ENCODE measurements around the gene EPHA2.

The EPHA2 gene

DNA sequence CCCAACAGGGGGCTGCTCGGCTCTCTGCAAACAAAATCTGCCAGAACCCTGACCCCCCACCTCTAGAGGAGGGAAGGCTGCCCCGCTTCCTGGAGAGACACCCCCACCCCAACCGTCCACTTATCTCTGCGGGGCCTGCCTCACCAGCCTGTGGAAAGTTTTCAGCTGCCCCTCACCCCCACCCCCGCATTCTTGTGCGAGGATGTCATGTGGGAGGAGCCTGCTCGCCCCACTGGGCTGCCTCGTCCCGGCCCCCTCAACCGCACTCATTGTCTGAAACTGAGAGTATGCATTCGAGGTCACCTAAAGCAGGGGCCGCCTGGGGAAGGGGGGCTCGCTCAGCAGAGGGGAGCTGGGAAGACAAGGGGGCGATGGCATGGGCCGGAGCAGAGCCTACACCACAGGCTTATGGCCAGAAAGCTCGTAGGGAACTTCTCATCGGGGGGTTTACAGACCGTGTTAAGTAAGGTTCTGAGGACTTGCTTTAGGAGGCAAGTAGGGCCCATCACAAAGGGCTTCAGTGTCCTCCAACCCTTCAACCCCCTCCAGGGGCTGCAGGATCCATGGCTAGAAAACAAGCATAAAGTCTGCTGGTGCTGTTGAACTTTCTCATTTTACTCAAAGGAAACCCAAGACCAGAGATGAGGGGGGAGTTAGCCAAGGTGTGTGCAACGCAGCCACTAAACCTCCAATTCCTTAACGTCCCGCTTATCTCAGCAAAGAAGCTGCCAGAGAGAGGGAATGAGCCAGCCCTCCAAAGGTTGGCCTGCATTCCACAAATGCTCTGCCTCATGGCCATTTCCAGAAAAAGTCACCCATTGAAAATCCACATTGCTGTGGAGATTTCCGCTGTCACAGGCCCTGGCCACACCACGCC is 9.4 kb downstream of the EPHA2 start:
- peak overlapping the region; percentile 79 for H3K4me2 ChIP-seq
- peak overlapping the region; percentile 23; the same call in 1 of the 2 replicates for H3K9ac ChIP-seq
- H3K27ac ChIP-seq, result peak overlapping the region; percentile 13; the same call in 1 of the 2 replicates
- H2AFZ ChIP-seq (ENCODE audit: low read depth), result peak overlapping the region; percentile 56; the same call in 1 of the 2 replicates
- no peaks in the 10 kb centered on the region for H3K27me3 ChIP-seq (ENCODE audit: insufficient read depth, low read depth)
- H4K20me1 ChIP-seq (ENCODE audit: insufficient read depth), result no peaks in the 10 kb centered on the region
- H3K4me3 ChIP-seq (IDR thresholded peaks at IDR 0.05; ENCODE audit: insufficient read depth, low read depth, low read length), result peak overlapping the region; percentile 65
- peaks cover 54% of the 10 kb centered on the region for H3K4me1 ChIP-seq (ENCODE audit: low read depth, poor library complexity, severe bottlenecking)
- H3K79me2 ChIP-seq (ENCODE audit: insufficient read depth, low read depth), result no peaks in the 10 kb centered on the region
- TF ChIP-seq, protein P1, sequence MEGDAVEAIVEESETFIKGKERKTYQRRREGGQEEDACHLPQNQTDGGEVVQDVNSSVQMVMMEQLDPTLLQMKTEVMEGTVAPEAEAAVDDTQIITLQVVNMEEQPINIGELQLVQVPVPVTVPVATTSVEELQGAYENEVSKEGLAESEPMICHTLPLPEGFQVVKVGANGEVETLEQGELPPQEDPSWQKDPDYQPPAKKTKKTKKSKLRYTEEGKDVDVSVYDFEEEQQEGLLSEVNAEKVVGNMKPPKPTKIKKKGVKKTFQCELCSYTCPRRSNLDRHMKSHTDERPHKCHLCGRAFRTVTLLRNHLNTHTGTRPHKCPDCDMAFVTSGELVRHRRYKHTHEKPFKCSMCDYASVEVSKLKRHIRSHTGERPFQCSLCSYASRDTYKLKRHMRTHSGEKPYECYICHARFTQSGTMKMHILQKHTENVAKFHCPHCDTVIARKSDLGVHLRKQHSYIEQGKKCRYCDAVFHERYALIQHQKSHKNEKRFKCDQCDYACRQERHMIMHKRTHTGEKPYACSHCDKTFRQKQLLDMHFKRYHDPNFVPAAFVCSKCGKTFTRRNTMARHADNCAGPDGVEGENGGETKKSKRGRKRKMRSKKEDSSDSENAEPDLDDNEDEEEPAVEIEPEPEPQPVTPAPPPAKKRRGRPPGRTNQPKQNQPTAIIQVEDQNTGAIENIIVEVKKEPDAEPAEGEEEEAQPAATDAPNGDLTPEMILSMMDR (conservative IDR thresholded peaks at IDR 0.05; ENCODE audit: low read depth, low read length), result no peak
- H3K36me3 ChIP-seq (ENCODE audit: insufficient read depth), result no peaks in the 10 kb centered on the region

DNA sequence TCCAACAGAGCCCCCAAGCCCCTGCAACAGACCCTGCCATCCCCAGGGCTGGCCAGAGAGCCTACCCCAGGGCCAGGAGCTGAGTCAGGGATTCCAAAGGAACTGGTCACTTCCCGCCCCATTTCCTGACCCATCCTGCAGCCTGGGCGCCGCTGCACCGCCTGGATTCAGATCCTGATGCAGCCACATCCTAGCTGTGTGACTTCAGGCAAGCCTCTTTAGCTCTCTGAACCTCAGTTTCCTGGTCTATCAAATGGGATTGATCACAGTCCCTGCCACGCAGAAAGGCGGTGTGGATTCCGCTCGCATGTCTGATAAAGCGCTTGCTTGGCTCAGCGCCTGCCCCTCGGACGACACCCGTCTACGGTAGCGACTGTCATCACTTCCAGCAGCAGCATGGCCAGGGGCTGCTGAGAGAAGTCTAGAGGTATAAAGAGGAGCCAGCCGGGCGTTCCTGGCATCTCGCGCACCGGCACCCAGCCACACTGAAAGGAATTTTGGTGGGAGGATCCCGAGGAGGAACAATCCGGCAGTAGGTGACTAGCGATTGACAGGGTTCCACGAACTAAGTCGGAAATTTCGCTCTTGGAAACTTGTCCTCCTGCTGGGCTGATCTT is 10.1 kb downstream of the EPHA2 start:
- H3K27me3 ChIP-seq (ENCODE audit: insufficient read depth, low read depth), result no peaks in the 10 kb centered on the region
- TF ChIP-seq, protein P1 (conservative IDR thresholded peaks at IDR 0.05; ENCODE audit: low read depth, low read length), result no peak
- H3K27ac ChIP-seq, result 0 out of 2 replicates have a peak overlapping the region, but pooled peaks have one; percentile 13
- no peaks in the 10 kb centered on the region for H3K36me3 ChIP-seq (ENCODE audit: insufficient read depth)
- H3K79me2 ChIP-seq (ENCODE audit: insufficient read depth, low read depth), result no peaks in the 10 kb centered on the region
- peak overlapping the region; percentile 65 for H3K4me3 ChIP-seq (IDR thresholded peaks at IDR 0.05; ENCODE audit: insufficient read depth, low read depth, low read length)
- H4K20me1 ChIP-seq (ENCODE audit: insufficient read depth), result no peaks in the 10 kb centered on the region
- peak overlapping the region; percentile 56; the same call in 1 of the 2 replicates for H2AFZ ChIP-seq (ENCODE audit: low read depth)
- H3K4me1 ChIP-seq (ENCODE audit: low read depth, poor library complexity, severe bottlenecking), result peaks cover 54% of the 10 kb centered on the region
- peak overlapping the region; percentile 23; the same call in 1 of the 2 replicates for H3K9ac ChIP-seq
- H3K4me2 ChIP-seq, result peak overlapping the region; percentile 79

DNA sequence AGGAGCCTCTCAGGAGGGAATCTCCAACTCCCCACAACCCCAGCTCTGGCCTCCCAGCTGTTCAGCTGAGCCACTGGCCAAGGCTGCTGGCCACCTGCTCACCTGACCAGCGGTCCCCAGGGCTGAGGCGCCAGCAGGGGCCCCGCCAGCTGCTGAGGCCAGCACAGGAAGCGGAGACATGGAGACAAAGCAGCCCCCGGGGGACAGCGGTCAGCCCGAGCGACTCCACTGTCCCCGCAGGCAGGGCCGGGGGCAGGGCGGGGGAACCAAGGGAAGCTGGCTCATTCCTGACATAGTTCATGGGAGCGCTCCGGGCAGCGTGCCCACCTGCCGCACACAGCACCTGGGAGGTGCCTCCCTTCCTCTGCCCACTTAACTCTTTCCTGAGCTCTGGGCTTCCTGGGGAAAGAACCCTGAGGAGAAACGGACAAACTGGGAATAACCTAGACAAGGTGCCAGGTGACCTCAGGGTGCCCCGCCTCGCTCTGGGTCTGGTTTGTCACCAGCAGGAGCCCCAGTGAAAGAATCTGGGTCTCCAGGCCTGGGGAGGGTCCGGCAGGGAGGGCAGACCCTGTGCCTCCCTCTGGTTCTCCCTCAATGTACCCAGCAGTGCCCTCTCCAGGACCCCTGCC is 10.7 kb downstream of the EPHA2 start:
- Histone ChIP-seq H3K9ac (no peak overlapping the region), H3K27ac (no peak overlapping the region), H4K20me1 (ENCODE audit: insufficient read depth) (no peaks in the 10 kb centered on the region), H3K4me2 (peak overlapping the region; percentile 79; the same call in 1 of the 2 replicates), H3K27me3 (ENCODE audit: insufficient read depth, low read depth) (no peaks in the 10 kb centered on the region), H3K4me3 (IDR thresholded peaks at IDR 0.05; ENCODE audit: insufficient read depth, low read depth, low read length) (no peak overlapping the region), H3K79me2 (ENCODE audit: insufficient read depth, low read depth) (no peaks in the 10 kb centered on the region), H3K36me3 (ENCODE audit: insufficient read depth) (no peaks in the 10 kb centered on the region), H3K4me1 (ENCODE audit: low read depth, poor library complexity, severe bottlenecking) (peaks cover 54% of the 10 kb centered on the region), H2AFZ (ENCODE audit: low read depth) (no peak overlapping the region)
- TF ChIP-seq, protein P1 (conservative IDR thresholded peaks at IDR 0.05; ENCODE audit: low read depth, low read length), result no peak

DNA sequence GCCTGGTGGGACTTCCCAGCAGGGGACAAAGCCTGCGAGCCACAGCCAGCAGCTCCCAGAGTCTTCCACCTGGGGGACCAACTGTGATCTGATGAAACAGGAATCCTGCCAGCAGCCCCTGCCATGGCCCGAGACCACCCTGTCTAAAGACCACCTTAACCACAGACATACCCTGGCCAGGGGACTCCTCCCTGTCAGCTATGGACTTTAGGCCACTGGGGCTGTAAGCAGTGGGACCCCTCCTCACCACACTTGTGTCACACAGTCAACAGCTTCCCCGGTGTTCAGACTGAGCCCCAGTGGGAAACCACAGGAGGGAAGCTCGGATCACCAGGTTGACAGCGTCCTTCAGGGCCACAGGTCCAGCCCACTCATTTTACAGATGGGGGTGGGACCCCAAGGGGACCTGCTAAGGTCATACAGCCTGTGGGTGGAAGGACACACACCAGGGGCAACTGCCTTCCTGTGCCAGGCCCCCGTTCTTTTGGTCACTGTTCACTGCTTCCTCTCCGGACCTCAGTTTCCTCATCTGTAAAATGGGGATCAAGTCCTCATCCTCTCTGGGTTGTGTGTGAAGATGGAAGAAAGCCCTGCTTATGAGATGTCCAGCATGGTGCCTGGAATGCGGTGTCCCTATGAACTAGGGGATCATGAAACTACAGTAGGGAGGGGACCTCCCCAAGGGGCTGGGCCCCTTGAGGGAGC is 11.4 kb downstream of the EPHA2 start:
- no peak overlapping the region for H3K9ac ChIP-seq
- no peak overlapping the region for H3K4me2 ChIP-seq
- H3K4me1 ChIP-seq (ENCODE audit: low read depth, poor library complexity, severe bottlenecking), result peaks cover 59% of the 10 kb centered on the region
- TF ChIP-seq, protein P1 (conservative IDR thresholded peaks at IDR 0.05; ENCODE audit: low read depth, low read length), result no peak
- no peaks in the 10 kb centered on the region for H4K20me1 ChIP-seq (ENCODE audit: insufficient read depth)
- no peaks in the 10 kb centered on the region for H3K79me2 ChIP-seq (ENCODE audit: insufficient read depth, low read depth)
- no peaks in the 10 kb centered on the region for H3K36me3 ChIP-seq (ENCODE audit: insufficient read depth)
- H3K4me3 ChIP-seq (IDR thresholded peaks at IDR 0.05; ENCODE audit: insufficient read depth, low read depth, low read length), result no peak overlapping the region
- no peak overlapping the region for H3K27ac ChIP-seq
- H3K27me3 ChIP-seq (ENCODE audit: insufficient read depth, low read depth), result no peaks in the 10 kb centered on the region
- H2AFZ ChIP-seq (ENCODE audit: low read depth), result no peak overlapping the region
